Progenitor cell of endocrine pancreas (in vitro differentiated cells): ENCODE data around the gene UBE2G2. TPM values are rescaled to one million over a fixed set of nuclear protein-coding genes. Genes with fewer than 3 reads are reported as not detected.

ENCODE experiments used
- DNase-seq: peaks from one replicate; pipeline ENCODE4 v3.0.0; 2021; ENCODE audit warnings: low spot score; ENCODE audit not compliant: unreplicated experiment
- H3K27ac Mint-ChIP-seq: 2 replicates; pipeline ENCODE4 v1.8.0; 2021; ENCODE audit warnings: mild to moderate bottlenecking, moderate library complexity, mixed read lengths
- H3K27me3 Mint-ChIP-seq: 2 replicates; pipeline ENCODE4 v1.8.0; 2021; ENCODE audit warnings: mixed read lengths
- H3K36me3 Mint-ChIP-seq: 2 replicates; pipeline ENCODE4 v1.8.0; 2022; ENCODE audit warnings: mixed read lengths; ENCODE audit not compliant: insufficient read depth
- H3K4me1 Mint-ChIP-seq: 2 replicates; pipeline ENCODE4 v1.8.0; 2021; ENCODE audit warnings: low read depth, mixed read lengths
- H3K4me3 Mint-ChIP-seq: 2 replicates; pipeline ENCODE4 v1.8.0; 2021; ENCODE audit warnings: low read depth, mild to moderate bottlenecking, moderate library complexity, mixed read lengths
- H3K9me3 Mint-ChIP-seq: 2 replicates; pipeline ENCODE4 v1.8.0; 2021; ENCODE audit warnings: low read depth, mixed read lengths
- total RNA-seq: library from RNA; stranded (reverse); gene quantifications from 2 replicates; pipeline ENCODE4 v1.2.1, GENCODE V29; 2021
- TF ChIP-seq, protein P1 (sequence below): fragments of 200-600 bp; sonication (generic); IDR thresholded peaks from one replicate; pipeline ENCODE4 v1.5.0; 2021; ENCODE audit warnings: antibody characterized with exemption, mild to moderate bottlenecking; ENCODE audit not compliant: unreplicated experiment

UBE2G2 gene
- total RNA-seq, 1 donor from 2014 or later = 78.7 TPM

DNA sequence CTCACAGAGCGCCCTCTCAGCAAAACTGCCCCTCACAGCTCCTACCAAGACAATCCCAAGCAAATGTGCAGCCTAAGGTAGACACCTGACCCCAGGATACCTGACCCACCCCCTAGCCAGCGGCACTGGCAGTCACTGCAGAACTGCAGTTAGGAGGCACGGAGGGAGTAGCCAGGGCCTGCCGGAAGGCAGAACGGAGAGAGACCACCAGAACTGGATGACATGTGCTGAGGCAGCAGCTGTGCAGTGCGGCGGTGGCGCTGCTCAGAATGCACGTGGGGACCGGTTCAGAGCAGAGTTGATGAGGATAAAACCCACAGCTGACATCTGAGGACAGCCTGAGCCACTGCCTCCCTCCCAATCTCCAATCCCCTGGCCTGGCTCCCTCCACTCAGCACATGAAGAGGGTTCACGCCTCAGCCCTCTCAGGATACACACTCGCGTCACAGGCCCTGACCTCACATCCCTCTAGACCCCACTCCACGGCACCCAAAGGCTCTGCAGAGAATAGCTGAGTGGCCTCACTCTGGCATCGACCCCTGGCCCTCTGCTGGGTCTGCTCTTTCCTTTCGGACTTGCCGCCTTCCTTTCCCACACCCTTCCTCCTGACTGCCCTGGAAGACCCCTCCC lies 29.6 kb downstream of the UBE2G2 start:
- Mint-ChIP-seq H3K4me3 (no peak overlapping the region), H3K36me3 (peaks cover 23% of the 10 kb centered on the region), H3K27ac (peak overlapping the region; percentile 85), H3K4me1 (peaks cover 10% of the 10 kb centered on the region), H3K9me3 (no peaks in the 10 kb centered on the region), H3K27me3 (no peaks in the 10 kb centered on the region)
- TF ChIP-seq, protein P1, sequence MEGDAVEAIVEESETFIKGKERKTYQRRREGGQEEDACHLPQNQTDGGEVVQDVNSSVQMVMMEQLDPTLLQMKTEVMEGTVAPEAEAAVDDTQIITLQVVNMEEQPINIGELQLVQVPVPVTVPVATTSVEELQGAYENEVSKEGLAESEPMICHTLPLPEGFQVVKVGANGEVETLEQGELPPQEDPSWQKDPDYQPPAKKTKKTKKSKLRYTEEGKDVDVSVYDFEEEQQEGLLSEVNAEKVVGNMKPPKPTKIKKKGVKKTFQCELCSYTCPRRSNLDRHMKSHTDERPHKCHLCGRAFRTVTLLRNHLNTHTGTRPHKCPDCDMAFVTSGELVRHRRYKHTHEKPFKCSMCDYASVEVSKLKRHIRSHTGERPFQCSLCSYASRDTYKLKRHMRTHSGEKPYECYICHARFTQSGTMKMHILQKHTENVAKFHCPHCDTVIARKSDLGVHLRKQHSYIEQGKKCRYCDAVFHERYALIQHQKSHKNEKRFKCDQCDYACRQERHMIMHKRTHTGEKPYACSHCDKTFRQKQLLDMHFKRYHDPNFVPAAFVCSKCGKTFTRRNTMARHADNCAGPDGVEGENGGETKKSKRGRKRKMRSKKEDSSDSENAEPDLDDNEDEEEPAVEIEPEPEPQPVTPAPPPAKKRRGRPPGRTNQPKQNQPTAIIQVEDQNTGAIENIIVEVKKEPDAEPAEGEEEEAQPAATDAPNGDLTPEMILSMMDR = no peak
- DNase-seq = no peak

DNA sequence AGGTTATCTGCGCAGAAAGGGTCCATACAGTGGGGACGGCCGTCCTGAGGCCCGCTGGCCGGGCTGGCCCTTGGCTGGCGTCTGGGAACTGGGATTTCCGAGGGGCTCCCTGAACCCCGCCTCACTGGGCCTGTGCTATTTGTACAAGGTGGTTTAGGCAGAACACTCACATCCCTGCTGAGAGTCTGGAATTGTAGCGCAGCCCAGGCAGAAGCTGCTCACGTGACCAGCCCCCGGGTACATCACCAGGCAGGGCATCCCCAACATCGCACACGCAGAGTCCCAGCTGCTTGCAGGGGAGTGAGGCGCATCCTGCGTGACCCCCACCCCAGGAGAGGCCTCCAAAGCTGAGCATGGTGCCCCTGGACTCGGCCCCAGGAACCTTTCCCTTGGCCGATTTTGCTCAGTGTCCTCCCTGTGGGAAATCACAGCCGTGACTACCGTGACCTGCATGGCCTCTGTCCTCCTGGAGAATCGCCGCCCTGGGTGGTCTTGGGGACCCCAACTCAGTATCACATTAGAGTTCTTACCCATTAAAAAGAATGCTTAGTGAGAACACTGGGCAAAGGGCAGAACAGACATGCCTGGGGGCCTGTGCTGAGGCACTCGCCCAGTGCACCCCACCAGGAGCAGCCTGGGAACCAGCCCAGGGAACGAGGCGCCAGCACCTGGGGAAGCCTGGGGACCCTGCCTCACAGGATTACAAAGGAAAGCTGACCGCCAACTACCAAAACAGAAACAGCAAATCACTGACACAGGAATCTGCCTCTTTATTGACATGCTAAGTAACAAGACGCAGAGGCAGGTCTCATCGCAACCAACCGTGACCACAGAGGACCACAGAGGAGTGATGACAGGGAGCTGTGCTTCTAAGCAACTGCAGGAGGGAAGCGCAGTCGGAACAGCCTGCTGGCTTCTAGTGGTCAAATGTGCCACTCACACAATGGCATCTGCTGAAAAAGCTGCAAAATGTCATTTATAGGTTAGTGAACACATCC lies 33.5 kb downstream of the UBE2G2 start:
- H3K9me3 Mint-ChIP-seq = no peaks in the 10 kb centered on the region
- H3K27ac Mint-ChIP-seq = no peak overlapping the region
- no peaks in the 10 kb centered on the region for H3K27me3 Mint-ChIP-seq
- H3K4me3 Mint-ChIP-seq = no peak overlapping the region
- H3K4me1 Mint-ChIP-seq = peaks cover 8% of the 10 kb centered on the region
- H3K36me3 Mint-ChIP-seq = peaks cover 12% of the 10 kb centered on the region
- DNase-seq = no peak
- TF ChIP-seq, protein P1 = no peak

DNA sequence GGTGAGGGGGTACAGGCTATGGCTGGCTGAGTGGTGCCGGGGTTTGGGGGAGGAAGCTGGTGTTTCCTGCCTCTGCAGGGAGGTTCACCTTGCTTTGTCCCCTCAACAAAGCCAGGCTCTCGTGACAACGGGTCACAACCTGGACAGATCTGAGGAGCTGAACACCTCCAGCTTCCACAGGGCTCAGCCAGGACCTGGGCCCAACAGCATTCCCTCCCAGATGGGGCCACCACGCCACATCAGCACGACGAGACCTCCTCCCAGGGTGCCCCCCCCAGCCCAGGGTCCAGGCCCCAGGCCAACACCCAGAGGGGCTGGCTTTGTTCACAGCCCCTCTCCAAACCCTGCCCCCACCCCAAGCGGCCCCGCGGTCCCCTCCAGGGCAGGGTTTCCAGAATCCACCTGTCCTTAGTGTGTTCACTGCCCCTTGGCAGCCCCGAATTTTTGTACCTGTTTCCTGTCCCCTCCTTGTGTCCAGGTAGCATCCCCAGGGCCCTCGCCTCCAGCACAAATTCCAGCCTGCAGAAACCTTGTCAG lies 34.7 kb downstream of the UBE2G2 start:
- Mint-ChIP-seq H3K4me3 (no peak overlapping the region), H3K36me3 (peaks cover 12% of the 10 kb centered on the region), H3K27me3 (no peaks in the 10 kb centered on the region), H3K27ac (no peak overlapping the region), H3K4me1 (peaks cover 8% of the 10 kb centered on the region), H3K9me3 (no peaks in the 10 kb centered on the region)
- TF ChIP-seq, protein P1 = no peak
- DNase-seq = no peak

DNA sequence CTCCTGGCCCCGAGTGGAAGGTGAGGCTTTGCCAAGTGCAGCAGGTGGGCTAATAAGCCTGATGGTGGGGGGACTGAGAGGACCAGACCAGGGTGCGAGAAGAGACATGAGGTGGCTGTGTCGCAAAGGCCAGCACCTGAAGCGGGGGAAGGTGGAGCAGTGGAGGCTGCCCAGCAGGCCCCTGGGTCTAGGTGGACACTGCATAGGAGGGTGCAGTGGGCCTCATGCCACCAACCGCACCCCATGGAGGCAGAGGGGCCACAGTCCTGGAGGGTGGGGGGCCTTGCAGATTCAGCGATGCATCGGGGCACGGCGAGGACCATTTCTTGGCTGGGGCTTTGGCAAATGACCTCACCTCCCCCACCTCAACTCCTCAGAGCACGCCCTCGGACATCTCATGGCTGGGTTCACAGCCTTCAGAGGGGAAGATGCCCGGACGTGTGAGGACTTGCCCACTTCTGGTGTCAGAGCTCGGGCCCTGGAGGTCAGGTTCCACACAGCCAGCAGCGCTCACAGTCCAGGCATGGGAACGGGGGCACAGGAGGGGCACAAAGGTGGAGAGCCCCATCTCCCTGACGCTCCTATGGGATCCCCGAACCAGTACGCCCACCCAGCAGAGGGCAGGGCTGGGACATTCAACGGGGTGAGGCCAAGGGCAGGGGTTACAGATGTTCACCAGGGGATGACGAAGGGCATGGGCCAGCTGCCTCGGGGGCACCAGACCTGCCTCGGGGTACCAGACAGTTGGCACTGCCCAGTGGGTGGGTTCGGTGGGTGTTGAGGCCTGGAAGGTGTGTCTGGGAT lies 35.4 kb downstream of the UBE2G2 start:
- Mint-ChIP-seq H3K27me3 (peaks cover 4% of the 10 kb centered on the region), H3K9me3 (no peaks in the 10 kb centered on the region), H3K36me3 (peaks cover 11% of the 10 kb centered on the region), H3K4me1 (peaks cover 9% of the 10 kb centered on the region), H3K4me3 (no peak overlapping the region), H3K27ac (peak overlapping the region; percentile 80)
- TF ChIP-seq, protein P1 = no peak
- no peak for DNase-seq
